NB4 (cell line): ENCODE measurements around the gene ZFP3.
"Not testable (repeated sequence)": the region's sequence is repeated elsewhere in the genome, so short reads cannot be mapped to it uniquely, and the experiment has no call there.

ENCODE experiments used
- DNase-seq: peaks from one replicate; pipeline ENCODE4 v3.0.0; 2010; ENCODE audit warnings: low read depth
- H3K4me3 ChIP-seq: one replicate; pipeline ENCODE4 v1.5.1; 2011; ENCODE audit warnings: mild to moderate bottlenecking, low read depth, low read length, moderate library complexity
- MYC ChIP-seq: IDR thresholded peaks from 2 replicates; pipeline ENCODE4 v1.6.1; 2011; ENCODE audit warnings: low read depth, low read length
- POLR2A ChIP-seq: IDR thresholded peaks from 2 replicates; pipeline ENCODE4 v1.6.1; 2011; ENCODE audit warnings: mild to moderate bottlenecking; ENCODE audit not compliant: insufficient read length; ENCODE audit errors: extremely low read depth
- TF ChIP-seq, protein P1 (sequence below): IDR thresholded peaks from 2 replicates; pipeline ENCODE4 v1.6.1; 2011; ENCODE audit warnings: low read depth, low read length
- TF ChIP-seq, protein P2 (sequence below): IDR thresholded peaks from one replicate; pipeline ENCODE4 v1.5.1; 2012; ENCODE audit warnings: low read depth, low read length

The ZFP3 gene

DNA sequence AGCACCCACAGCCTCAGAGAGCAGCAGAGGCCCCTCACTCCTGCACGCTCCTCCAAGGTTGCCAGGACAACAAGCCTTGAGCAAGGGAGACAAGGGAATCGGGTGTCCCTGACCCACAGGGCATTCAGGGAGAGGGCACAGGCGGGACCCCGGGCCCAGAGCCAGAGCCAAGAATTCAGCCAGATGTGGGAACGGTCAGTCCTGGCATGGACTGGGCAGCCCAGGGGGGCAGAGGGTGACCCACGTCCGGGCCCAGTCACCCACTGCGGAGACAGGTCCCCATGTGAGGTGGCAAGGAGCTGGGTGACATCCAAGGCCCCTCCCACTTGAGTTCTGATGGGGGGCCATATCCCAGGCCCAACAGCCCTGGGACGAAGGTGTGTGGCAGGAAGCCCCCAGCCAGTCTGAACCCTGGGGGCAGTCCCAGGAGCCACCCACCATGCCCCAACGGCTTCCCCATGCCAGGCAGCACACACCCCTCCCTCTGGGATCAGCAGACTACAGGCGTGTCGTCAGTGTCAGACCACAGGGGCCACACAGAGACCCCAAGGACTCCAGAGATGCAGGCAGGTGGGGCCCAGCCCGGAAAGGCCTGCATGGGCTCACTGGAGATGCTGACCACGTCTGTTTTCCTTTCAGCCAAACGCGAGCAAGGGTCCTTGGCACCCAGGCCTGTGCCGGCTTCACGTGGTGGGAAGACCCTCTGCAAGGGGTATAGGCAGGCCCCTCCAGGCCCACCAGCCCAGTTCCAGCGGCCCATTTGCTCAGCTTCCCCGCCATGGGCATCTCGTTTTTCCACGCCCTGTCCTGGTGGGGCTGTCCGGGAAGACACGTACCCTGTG is 60.6 kb downstream of the ZFP3 start:
- TF ChIP-seq POLR2A = no peak
- TF ChIP-seq, protein P1, sequence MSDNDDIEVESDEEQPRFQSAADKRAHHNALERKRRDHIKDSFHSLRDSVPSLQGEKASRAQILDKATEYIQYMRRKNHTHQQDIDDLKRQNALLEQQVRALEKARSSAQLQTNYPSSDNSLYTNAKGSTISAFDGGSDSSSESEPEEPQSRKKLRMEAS = no peak
- TF ChIP-seq, protein P2, sequence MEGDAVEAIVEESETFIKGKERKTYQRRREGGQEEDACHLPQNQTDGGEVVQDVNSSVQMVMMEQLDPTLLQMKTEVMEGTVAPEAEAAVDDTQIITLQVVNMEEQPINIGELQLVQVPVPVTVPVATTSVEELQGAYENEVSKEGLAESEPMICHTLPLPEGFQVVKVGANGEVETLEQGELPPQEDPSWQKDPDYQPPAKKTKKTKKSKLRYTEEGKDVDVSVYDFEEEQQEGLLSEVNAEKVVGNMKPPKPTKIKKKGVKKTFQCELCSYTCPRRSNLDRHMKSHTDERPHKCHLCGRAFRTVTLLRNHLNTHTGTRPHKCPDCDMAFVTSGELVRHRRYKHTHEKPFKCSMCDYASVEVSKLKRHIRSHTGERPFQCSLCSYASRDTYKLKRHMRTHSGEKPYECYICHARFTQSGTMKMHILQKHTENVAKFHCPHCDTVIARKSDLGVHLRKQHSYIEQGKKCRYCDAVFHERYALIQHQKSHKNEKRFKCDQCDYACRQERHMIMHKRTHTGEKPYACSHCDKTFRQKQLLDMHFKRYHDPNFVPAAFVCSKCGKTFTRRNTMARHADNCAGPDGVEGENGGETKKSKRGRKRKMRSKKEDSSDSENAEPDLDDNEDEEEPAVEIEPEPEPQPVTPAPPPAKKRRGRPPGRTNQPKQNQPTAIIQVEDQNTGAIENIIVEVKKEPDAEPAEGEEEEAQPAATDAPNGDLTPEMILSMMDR = no peak
- TF ChIP-seq MYC = no peak
- no peak overlapping the region for H3K4me3 ChIP-seq
- no peak for DNase-seq

DNA sequence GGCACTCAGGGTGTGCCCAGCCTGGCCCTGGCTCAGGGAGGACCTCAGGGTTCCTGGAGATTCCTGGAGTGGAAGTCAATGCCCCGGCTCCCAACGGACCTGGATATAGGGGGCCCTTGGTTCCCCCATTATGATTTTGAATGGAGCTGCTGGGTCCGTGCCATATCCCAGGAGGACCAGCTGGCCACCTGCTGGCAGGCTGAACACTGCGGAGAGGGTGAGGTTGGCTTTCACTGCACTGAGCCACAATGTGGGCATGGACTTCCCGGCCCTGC is 61.1 kb downstream of the ZFP3 start:
- TF ChIP-seq, protein P2 = no peak
- no peak for TF ChIP-seq POLR2A
- no peak for TF ChIP-seq MYC
- DNase-seq = no peak
- no peak overlapping the region for H3K4me3 ChIP-seq

DNA sequence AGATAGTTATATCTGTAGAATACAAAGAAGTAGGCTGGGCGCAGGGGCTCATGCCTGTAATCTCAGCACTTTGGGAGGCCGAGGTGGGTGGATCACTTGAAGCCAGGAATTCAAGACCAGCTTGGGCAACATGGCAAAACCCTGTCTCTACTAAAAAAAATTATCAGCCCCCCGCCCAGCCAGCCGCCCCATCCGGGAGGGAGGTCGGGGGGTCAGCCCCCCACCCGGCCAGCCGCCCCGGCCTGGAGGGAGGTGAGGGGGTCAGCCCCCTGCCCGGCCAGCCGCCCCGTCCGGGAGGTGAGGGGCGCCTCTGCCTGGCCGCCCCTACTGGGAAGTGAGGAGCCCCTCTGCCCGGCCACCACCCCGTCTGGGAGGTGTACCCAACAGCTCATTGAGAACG is 64.6 kb downstream of the ZFP3 start:
- not testable (repeated sequence) for H3K4me3 ChIP-seq, DNase-seq
